Adipose tissue (tissue), 3 donors: ENCODE measurements around the gene SEL1L2. TPM values are rescaled to one million over a fixed set of nuclear protein-coding genes. Genes with fewer than 3 reads are reported as not detected.

ENCODE experiments used
- polyA plus RNA-seq, 3 donors: library from polyadenylated mRNA; stranded (reverse); fragments of 200-250 nt; gene quantifications; one replicate each; pipeline ENCODE4 v1.2.3, GENCODE V29; 2013
- donor health status: healthy with polysubstance abuse.
- donor health status: Bipolar disorder and iron deficiency.
- donor health status: healthy.

Gene SEL1L2
- polyA plus RNA-seq, 3 donors: 0.89 to 0.90 TPM; not detected in 1

Other genes with a start within 250 kb of the SEL1L2 start
- 10 to 100 TPM in 1 of 3 donors, 1 to 10 TPM in 2; 3.5 to 13.2 (median 7.7) TPM for gene ESF1, start 205.7 kb downstream of the SEL1L2 start, polyA plus RNA-seq
- gene NDUFAF5, start 205.6 kb downstream of the SEL1L2 start, polyA plus RNA-seq: 10 to 100 TPM in 2 of 3 donors, 1 to 10 TPM in 1; 8.1 to 16.0 (median 15.7) TPM
- gene MACROD2, start 4.9 kb upstream of the SEL1L2 start, polyA plus RNA-seq: under 1 TPM; 0.11 to 0.98 (median 0.56) TPM